ENCODE results near the gene CRYBA2.

CRYBA2 gene

GRCh38 chr2:219038600-219038999 is 45.4 kb upstream of the CRYBA2 start:
- Histone ChIP-seq H3K36me3 (ENCODE audit: control insufficient read depth in 1 of 2, insufficient read depth in 2 of 2, low read depth in 1 of 2, low read length in 2 of 2) (no peaks in the 10 kb centered on the region), H4K8ac (ENCODE audit: low read length) (no peak overlapping the region), H2AK5ac (ENCODE audit: low read length, severe bottlenecking) (no peak overlapping the region), H2BK120ac (ENCODE audit: low read depth, low read length) (no peak overlapping the region), H3K4me2 (ENCODE audit: low read length, poor library complexity, severe bottlenecking) (no peak overlapping the region), H2AFZ (ENCODE audit: low read depth, low read length) (no peak overlapping the region), H3K4ac (ENCODE audit: low read depth in 1 of 2, low read length in 2 of 2) (no peak overlapping the region), H4K91ac (ENCODE audit: low read length) (no peak overlapping the region), H3K4me1 (ENCODE audit: control insufficient read depth, insufficient read depth, low read depth, low read length) (peaks cover 2% of the 10 kb centered on the region), H3K4me3 (ENCODE audit: insufficient read depth in 1 of 2, low read depth in 1 of 2, low read length in 2 of 2) (no peak overlapping the region), H3K18ac (ENCODE audit: low read depth in 1 of 2, low read length in 2 of 2) (no peak overlapping the region), H2BK15ac (ENCODE audit: low read depth, poor library complexity, severe bottlenecking) (no peak overlapping the region), H3K9me3 (ENCODE audit: control insufficient read depth, low read length) (no peaks in the 10 kb centered on the region), H2BK12ac (ENCODE audit: low read length in 2 of 2) (no peak overlapping the region), H3K9ac (ENCODE audit: low read length) (no peak overlapping the region), H2BK5ac (ENCODE audit: low read depth, low read length, poor library complexity, severe bottlenecking) (no peak overlapping the region), H3K27ac (ENCODE audit: low read length, poor library complexity, severe bottlenecking) (no peak overlapping the region), H3K23ac (ENCODE audit: low read length in 2 of 2) (no peak overlapping the region), H3K14ac (ENCODE audit: low read length in 2 of 2) (no peak overlapping the region), H3K27me3 (ENCODE audit: control insufficient read depth in 1 of 2, insufficient read depth in 1 of 2, low read length in 2 of 2) (peaks cover 78 to 93% of the 10 kb centered on the region in 2 experiments), H3K79me1 (replicated peaks; ENCODE audit: low read length, poor library complexity, severe bottlenecking) (no peaks in the 10 kb centered on the region)
- DNase-seq: no peak
- 8% methylated on average over 1 of the region's 1 CpG for WGBS

- H3K4me3 ChIP-seq (ENCODE audit: insufficient read depth in 1 of 2, low read depth in 1 of 2, low read length in 2 of 2): no peak overlapping the region
- H2BK5ac ChIP-seq (ENCODE audit: low read depth, low read length, poor library complexity, severe bottlenecking): no peak overlapping the region
- no peak overlapping the region for H3K4ac ChIP-seq (ENCODE audit: low read depth in 1 of 2, low read length in 2 of 2)
- no peaks in the 10 kb centered on the region for H3K9me3 ChIP-seq (ENCODE audit: control insufficient read depth, low read length)
- H2AFZ ChIP-seq (ENCODE audit: low read depth, low read length): no peak overlapping the region
- 52% methylated on average over 8 of the region's 8 CpGs for WGBS
- no peak overlapping the region for H2BK12ac ChIP-seq (ENCODE audit: low read length in 2 of 2)
- no peaks in the 10 kb centered on the region for H3K79me1 ChIP-seq (replicated peaks; ENCODE audit: low read length, poor library complexity, severe bottlenecking)
- H3K18ac ChIP-seq (ENCODE audit: low read depth in 1 of 2, low read length in 2 of 2): no peak overlapping the region
- H3K4me1 ChIP-seq (ENCODE audit: control insufficient read depth, insufficient read depth, low read depth, low read length): peaks cover 2% of the 10 kb centered on the region
- DNase-seq: no peak
- no peak overlapping the region for H3K23ac ChIP-seq (ENCODE audit: low read length in 2 of 2)
- no peak overlapping the region for H2AK5ac ChIP-seq (ENCODE audit: low read length, severe bottlenecking)
- no peak overlapping the region for H3K4me2 ChIP-seq (ENCODE audit: low read length, poor library complexity, severe bottlenecking)
- peaks cover 74 to 93% of the 10 kb centered on the region in 2 experiments for H3K27me3 ChIP-seq (ENCODE audit: control insufficient read depth in 1 of 2, insufficient read depth in 1 of 2, low read length in 2 of 2)
- H2BK15ac ChIP-seq (ENCODE audit: low read depth, poor library complexity, severe bottlenecking): no peak overlapping the region
- no peak overlapping the region for H4K8ac ChIP-seq (ENCODE audit: low read length)
- H3K36me3 ChIP-seq (ENCODE audit: control insufficient read depth in 1 of 2, insufficient read depth in 2 of 2, low read depth in 1 of 2, low read length in 2 of 2): no peaks in the 10 kb centered on the region
- H3K27ac ChIP-seq (ENCODE audit: low read length, poor library complexity, severe bottlenecking): no peak overlapping the region
- H3K14ac ChIP-seq (ENCODE audit: low read length in 2 of 2): no peak overlapping the region
- H2BK120ac ChIP-seq (ENCODE audit: low read depth, low read length): no peak overlapping the region
- H4K91ac ChIP-seq (ENCODE audit: low read length): no peak overlapping the region
- H3K9ac ChIP-seq (ENCODE audit: low read length): no peak overlapping the region
These were observed 44.7 kb upstream of the CRYBA2 start for GRCh38 chr2:219037783-219038499.

GRCh38 chr2:219035942-219036341 is 42.7 kb upstream of the CRYBA2 start:
- H2AK5ac ChIP-seq (ENCODE audit: low read length, severe bottlenecking): no peak overlapping the region
- no peak overlapping the region for H3K4ac ChIP-seq (ENCODE audit: low read depth in 1 of 2, low read length in 2 of 2)
- H3K14ac ChIP-seq (ENCODE audit: low read length in 2 of 2): no peak overlapping the region
- H3K27me3 ChIP-seq (ENCODE audit: control insufficient read depth in 1 of 2, insufficient read depth in 1 of 2, low read length in 2 of 2): peaks cover 69 to 88% of the 10 kb centered on the region in 2 experiments
- H3K18ac ChIP-seq (ENCODE audit: low read depth in 1 of 2, low read length in 2 of 2): no peak overlapping the region
- H4K8ac ChIP-seq (ENCODE audit: low read length): no peak overlapping the region
- H2AFZ ChIP-seq (ENCODE audit: low read depth, low read length): no peak overlapping the region
- no peak overlapping the region for H4K91ac ChIP-seq (ENCODE audit: low read length)
- no peak overlapping the region for H3K4me2 ChIP-seq (ENCODE audit: low read length, poor library complexity, severe bottlenecking)
- no peak overlapping the region for H2BK12ac ChIP-seq (ENCODE audit: low read length in 2 of 2)
- H2BK15ac ChIP-seq (ENCODE audit: low read depth, poor library complexity, severe bottlenecking): no peak overlapping the region
- no CpG with 5 or more reads among the region's 2 CpGs for WGBS
- H3K36me3 ChIP-seq (ENCODE audit: control insufficient read depth in 1 of 2, insufficient read depth in 2 of 2, low read depth in 1 of 2, low read length in 2 of 2): no peaks in the 10 kb centered on the region
- no peak overlapping the region for H2BK120ac ChIP-seq (ENCODE audit: low read depth, low read length)
- H2BK5ac ChIP-seq (ENCODE audit: low read depth, low read length, poor library complexity, severe bottlenecking): no peak overlapping the region
- H3K4me1 ChIP-seq (ENCODE audit: control insufficient read depth, insufficient read depth, low read depth, low read length): no peaks in the 10 kb centered on the region
- no peak overlapping the region for H3K4me3 ChIP-seq (ENCODE audit: insufficient read depth in 1 of 2, low read depth in 1 of 2, low read length in 2 of 2)
- DNase-seq: no peak
- H3K79me1 ChIP-seq (replicated peaks; ENCODE audit: low read length, poor library complexity, severe bottlenecking): no peaks in the 10 kb centered on the region
- no peaks in the 10 kb centered on the region for H3K9me3 ChIP-seq (ENCODE audit: control insufficient read depth, low read length)
- H3K23ac ChIP-seq (ENCODE audit: low read length in 2 of 2): no peak overlapping the region
- H3K9ac ChIP-seq (ENCODE audit: low read length): no peak overlapping the region
- H3K27ac ChIP-seq (ENCODE audit: low read length, poor library complexity, severe bottlenecking): no peak overlapping the region

- Histone ChIP-seq H3K4ac (ENCODE audit: low read depth in 1 of 2, low read length in 2 of 2) (no peak overlapping the region), H3K4me1 (ENCODE audit: control insufficient read depth, insufficient read depth, low read depth, low read length) (no peaks in the 10 kb centered on the region), H2AK5ac (ENCODE audit: low read length, severe bottlenecking) (no peak overlapping the region), H2BK15ac (ENCODE audit: low read depth, poor library complexity, severe bottlenecking) (no peak overlapping the region), H3K27me3 (ENCODE audit: control insufficient read depth in 1 of 2, insufficient read depth in 1 of 2, low read length in 2 of 2) (peaks cover 64 to 88% of the 10 kb centered on the region in 2 experiments), H4K91ac (ENCODE audit: low read length) (no peak overlapping the region), H3K23ac (ENCODE audit: low read length in 2 of 2) (no peak overlapping the region), H2BK12ac (ENCODE audit: low read length in 2 of 2) (no peak overlapping the region), H3K9me3 (ENCODE audit: control insufficient read depth, low read length) (no peaks in the 10 kb centered on the region), H3K4me2 (ENCODE audit: low read length, poor library complexity, severe bottlenecking) (no peak overlapping the region), H2BK5ac (ENCODE audit: low read depth, low read length, poor library complexity, severe bottlenecking) (no peak overlapping the region), H3K9ac (ENCODE audit: low read length) (no peak overlapping the region), H3K18ac (ENCODE audit: low read depth in 1 of 2, low read length in 2 of 2) (no peak overlapping the region), H3K14ac (ENCODE audit: low read length in 2 of 2) (no peak overlapping the region), H3K27ac (ENCODE audit: low read length, poor library complexity, severe bottlenecking) (no peak overlapping the region), H2BK120ac (ENCODE audit: low read depth, low read length) (no peak overlapping the region), H3K36me3 (ENCODE audit: control insufficient read depth in 1 of 2, insufficient read depth in 2 of 2, low read depth in 1 of 2, low read length in 2 of 2) (no peaks in the 10 kb centered on the region), H3K4me3 (ENCODE audit: insufficient read depth in 1 of 2, low read depth in 1 of 2, low read length in 2 of 2) (no peak overlapping the region), H3K79me1 (replicated peaks; ENCODE audit: low read length, poor library complexity, severe bottlenecking) (no peaks in the 10 kb centered on the region), H2AFZ (ENCODE audit: low read depth, low read length) (no peak overlapping the region), H4K8ac (ENCODE audit: low read length) (no peak overlapping the region)
- 44% methylated on average over 6 of the region's 6 CpGs for WGBS
- DNase-seq: no peak
These were observed 41.6 kb upstream of the CRYBA2 start for GRCh38 chr2:219034823-219035222.

Measured in mesenchymal stem cell (in vitro differentiated cells and primary cell).